NCI-H748 (cell line): ENCODE measurements around the gene CHST10.
"Not testable (repeated sequence)": the region's sequence is repeated elsewhere in the genome, so short reads cannot be mapped to it uniquely, and the experiment has no call there.

ENCODE experiments used
- DNase-seq: peaks from one replicate; lab custom pipeline; 2025; ENCODE audit not compliant: unreplicated experiment; lab: John Stamatoyannopoulos, UW

Gene CHST10, protein sequence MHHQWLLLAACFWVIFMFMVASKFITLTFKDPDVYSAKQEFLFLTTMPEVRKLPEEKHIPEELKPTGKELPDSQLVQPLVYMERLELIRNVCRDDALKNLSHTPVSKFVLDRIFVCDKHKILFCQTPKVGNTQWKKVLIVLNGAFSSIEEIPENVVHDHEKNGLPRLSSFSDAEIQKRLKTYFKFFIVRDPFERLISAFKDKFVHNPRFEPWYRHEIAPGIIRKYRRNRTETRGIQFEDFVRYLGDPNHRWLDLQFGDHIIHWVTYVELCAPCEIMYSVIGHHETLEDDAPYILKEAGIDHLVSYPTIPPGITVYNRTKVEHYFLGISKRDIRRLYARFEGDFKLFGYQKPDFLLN

GRCh38 chr2:100416935-100417710 lies at the start of gene CHST10:
TSS of gene CHST10 (minus strand) at chr2:100417668. CDS start at chr2:100406675, 10,993 bp downstream.
- DNase-seq, result peak; percentile 71

DNA sequence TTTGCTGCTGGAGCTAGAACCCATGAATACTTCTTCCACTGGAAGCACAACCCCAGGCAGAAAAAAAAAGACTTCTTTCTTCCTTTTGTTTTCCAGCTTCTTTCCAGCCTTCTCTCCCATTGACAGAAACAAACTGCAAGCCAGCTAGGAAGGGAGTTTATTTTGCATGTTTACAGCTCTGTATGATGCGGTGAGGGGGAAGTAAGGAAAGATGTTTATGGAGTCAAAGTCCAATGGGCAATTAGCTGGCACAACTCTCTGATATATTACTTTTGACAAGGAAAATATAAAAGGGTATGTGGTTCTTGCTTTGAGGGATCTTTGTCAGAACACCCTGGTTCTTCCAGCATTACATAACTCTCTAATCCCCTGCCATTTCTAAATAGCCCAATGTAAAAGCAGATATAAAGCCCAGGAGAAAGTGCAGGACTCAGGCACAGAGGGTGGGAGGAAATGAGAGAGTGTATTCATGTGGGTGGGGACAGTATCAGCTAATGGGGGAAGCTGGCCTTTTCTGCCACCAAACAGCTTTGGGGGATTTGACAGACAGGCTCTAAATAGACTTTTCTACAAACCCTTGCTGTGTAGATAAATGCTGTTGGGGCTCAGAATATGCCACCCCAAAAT lies 43.5 kb upstream of the CHST10 start:
- no peak for DNase-seq

DNA sequence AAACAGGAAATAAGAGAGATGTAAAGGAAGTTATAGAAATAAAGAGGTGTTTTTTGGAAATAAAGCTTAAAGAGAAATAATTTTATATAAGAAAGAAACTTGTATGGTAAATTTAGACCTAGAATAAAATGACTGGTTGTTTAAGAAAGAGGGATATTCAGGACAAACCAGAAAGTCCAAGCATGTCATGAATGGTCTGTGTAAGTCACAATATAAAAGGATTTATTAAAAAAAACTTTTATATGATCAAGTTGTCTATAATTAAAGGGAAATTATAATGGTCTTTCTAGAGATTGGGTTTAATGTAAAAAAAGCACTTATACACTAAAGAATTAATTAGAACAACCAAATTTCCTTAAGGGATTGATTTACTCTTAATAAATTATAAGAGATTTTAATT lies 38.9 kb upstream of the CHST10 start:
- not testable (repeated sequence) for DNase-seq

GRCh38 chr2:100453853-100454252 lies 36.4 kb upstream of the CHST10 start:
- no peak for DNase-seq

DNA sequence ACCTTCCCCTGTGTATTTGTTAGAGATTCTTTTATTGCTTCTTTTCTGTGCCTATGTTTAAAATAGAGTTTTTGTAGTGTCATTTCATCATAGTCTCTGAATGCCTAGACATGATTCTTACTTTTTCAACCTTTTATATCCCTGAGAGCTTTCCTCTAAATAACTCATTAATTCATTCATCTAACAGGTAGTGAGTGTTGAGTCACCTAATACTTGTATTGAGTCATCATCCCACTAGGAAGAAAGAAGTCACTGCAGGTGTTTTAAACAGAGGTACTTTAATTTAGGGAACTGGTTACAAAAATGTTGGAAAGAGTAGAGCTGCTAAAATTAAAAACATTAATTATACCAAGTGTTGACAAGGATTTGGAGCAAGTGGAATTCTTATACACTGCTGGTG lies 34.3 kb upstream of the CHST10 start:
- DNase-seq, result no peak

DNA sequence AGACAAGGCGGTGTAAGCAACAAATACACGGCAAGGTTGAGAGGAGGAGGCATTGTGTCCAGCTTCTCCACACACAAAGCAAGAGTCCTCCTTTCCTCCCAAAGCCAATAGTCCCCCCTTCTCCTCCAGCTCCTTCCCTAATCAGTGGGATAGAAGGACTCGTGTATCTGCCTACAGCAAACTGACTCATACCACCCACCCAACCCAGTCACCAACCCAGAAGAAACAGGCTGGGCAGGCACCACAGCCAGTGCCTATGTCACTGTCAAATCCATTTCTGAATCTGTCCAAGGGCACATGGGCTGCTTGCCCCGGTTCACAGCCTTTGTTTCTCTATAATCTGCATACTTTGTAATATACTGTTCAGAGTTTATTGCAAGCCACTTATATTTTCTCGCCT lies 33.6 kb upstream of the CHST10 start:
- DNase-seq, result no peak

DNA sequence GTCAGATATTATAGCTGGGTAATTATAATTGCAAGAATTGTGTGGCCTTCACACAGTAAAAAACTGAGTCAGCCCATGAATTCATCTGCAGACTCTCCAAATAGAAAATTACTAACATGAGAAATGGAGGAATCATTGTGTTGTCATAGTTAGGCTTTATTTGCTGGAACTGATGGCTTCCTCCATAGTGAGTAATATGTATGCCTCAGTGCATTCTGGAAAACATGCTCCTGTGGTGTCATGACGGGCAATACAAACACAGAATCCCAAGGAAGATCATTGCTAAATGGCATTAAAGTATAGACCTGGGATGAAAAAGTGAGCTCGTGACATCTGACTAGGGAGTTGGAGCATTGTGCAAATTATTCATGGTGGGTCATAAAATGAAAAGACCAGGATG lies 29.2 kb upstream of the CHST10 start:
- no peak for DNase-seq

DNA sequence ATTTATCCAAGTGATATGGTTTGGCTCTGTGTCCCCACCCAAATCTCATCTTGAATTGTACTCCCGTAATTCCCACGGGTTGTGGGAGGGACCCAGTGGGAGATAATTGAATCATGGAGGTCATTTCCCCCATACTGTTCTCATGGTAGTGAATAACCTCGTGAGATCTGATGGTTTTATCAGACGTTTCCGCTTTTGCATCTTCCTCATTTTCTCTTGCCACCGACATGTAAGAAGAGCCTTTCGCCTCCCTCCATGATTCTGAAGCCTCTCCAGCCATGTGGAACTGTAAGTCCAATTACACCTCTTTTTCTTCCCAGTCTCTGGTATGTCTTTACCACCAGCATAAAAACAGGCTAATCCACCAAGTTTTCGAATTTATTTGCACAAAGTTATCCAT lies 20.3 kb upstream of the CHST10 start:
- DNase-seq, result no peak

- no peak for DNase-seq
Measured at GRCh38 chr2:100429726-100430125, 12.3 kb upstream of the CHST10 start.

DNA sequence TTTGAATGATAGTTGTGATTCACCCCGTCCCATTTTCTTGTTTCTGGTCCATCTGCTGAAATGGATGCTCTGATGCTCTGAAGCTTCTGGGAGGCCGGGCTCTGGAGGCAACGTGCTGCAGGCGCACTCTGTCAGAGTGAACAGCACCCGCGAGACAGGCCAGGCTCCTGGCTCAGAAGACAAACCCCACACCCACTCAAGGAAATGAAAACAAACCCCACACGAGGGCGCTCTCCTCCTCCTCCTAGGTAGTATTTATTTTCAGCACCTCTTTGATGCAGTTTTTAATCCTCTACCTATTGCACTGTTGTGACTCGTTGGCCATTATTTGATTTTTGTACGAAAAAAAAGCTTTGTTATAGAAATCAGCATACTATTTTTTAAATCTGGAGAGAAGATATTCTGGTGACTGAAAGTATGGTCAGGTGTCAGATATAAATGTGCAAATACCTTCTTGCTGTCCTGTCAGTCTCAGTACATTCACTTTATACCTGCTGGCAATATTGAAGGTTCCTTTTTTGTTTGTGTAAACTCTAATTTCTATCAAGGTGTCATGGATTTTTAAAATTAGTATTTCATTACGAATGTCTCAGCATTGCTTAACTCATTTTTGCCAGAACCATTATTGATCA lies 10.3 kb upstream of the CHST10 start:
- DNase-seq, result peak; percentile 58

DNA sequence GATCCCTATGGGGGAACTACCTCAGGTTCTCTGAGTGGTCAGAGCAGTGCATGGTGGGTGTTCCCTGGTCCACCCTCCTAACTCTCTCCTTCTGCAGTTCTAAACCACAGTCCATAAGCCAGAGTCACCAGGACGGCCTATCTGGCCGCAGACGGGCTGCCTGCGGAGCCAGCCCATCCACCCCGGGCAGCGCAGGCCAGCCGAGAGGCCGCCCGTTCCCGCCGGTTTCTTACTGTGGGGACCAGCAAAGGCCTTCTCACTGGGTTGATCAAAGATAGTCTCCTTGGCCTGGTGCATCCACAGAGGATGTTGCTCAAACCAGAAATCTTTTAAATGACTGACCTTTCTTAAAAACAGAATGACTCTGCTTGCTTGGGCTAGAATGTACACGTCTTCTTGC lies 9.6 kb upstream of the CHST10 start:
- DNase-seq, result no peak

GRCh38 chr2:100426384-100426720 lies 8.9 kb upstream of the CHST10 start:
- no peak for DNase-seq

GRCh38 chr2:100425573-100426383 lies 8.3 kb upstream of the CHST10 start:
- no peak for DNase-seq

DNA sequence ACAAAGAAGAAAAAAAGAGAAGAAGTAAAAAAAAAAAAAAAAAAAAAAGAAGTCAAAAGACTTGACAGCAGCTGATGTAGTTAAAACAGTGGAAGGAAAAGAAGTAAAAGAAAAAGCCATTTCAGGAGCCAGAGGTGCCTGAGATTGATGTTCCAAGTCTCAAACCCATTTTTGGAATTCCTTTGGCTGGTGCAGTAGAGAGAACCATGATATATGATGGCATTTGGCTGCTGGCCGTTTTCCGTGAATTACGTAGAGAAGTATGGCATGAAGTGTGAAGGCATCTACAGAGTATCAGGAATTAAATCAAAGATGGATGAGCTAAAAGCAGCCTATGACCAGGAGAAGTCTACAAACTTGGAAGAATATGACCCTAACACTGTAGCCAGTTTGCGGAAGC lies 7.6 kb upstream of the CHST10 start:
- DNase-seq, result no peak

GRCh38 chr2:100424277-100424875 lies 6.9 kb upstream of the CHST10 start:
- no peak for DNase-seq

- no peak for DNase-seq
Measured at GRCh38 chr2:100423631-100424030, 6.2 kb upstream of the CHST10 start.

DNA sequence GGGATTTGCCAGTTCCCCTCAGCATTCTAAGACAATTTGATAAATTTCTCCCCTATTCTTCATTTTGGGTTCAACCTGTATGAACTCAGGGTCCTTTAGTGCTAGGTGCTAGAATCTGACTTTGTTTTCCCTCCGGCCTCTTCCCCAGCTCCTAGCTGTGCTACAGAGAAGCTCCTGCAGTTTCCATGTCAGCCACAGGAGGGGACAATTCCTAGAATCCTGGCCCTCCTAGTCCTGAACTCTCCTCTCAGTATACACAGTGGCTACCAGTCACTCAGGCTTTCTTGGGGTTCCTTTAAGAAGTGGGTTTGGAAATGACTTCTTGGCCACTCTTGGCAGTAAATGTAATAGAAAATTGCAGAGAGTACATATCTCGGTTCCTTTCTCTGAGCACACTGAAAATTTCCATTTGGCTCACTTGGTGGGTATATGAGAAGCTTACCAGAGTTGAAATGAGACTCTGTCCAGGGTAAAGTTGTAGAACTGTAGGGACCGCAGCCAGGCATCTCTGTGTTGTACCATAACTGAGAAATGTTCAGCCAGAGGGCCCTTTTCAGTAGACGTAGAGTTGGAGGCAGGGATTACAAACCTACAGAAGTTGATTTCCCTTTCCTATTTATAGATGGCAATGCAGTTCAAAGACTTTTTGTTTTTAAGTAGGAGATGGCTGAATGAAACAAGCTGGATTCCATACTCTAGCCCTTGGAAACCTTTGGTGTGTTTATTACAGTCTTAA lies 5.0 kb upstream of the CHST10 start:
- peak; percentile 16 for DNase-seq

- DNase-seq, result no peak
Measured at GRCh38 chr2:100419915-100420314, 2.4 kb upstream of the CHST10 start.

GRCh38 chr2:100418406-100418962 lies 1.0 kb upstream of the CHST10 start:
- DNase-seq, result no peak
